Neuron (in vitro differentiated cells): ENCODE data around the gene APBB3.
A peak's percentile ranks its signal among the peaks of the same experiment; 100 is the strongest.

ENCODE experiments used
- H2AFZ ChIP-seq: one replicate; pipeline ENCODE4 v1.6.1; 2013; ENCODE audit warnings: low read depth, mild to moderate bottlenecking, inconsistent platforms, low read length, moderate library complexity
- H3K27me3 ChIP-seq: one replicate; pipeline ENCODE4 v1.6.1; 2013; ENCODE audit warnings: low read length; ENCODE audit not compliant: insufficient read depth
- H3K36me3 ChIP-seq: one replicate; pipeline ENCODE4 v1.6.1; 2013; ENCODE audit warnings: low read length; ENCODE audit not compliant: insufficient read depth
- H3K4me1 ChIP-seq: one replicate; pipeline ENCODE4 v1.6.1; 2013; ENCODE audit warnings: low read length; ENCODE audit not compliant: insufficient read depth
- H3K4me3 ChIP-seq: 2 replicates; pipeline ENCODE4 v1.5.1; 2013; ENCODE audit warnings: mild to moderate bottlenecking, low read length, moderate library complexity
- H3K9me3 ChIP-seq: one replicate; pipeline ENCODE4 v1.6.1; 2013; ENCODE audit warnings: low read length

The APBB3 gene

GRCh38 chr5:140557136-140557805, 7.1 kb downstream of the APBB3 start, which contains the start of gene SRA1:
Gene SRA1, minus strand, starts transcription at chr5:140557473. Its CDS starts 21 bp downstream, at chr5:140557452.
- Histone ChIP-seq H3K27me3 (no peaks in the 10 kb centered on the region), H3K4me3 (peak within 1 kb of the TSS; percentile 73), H3K4me1 (peaks cover 17% of the 10 kb centered on the region), H3K36me3 (peaks cover 15% of the 10 kb centered on the region), H2AFZ (peak within 1 kb of the TSS; percentile 46), H3K9me3 (no peaks in the 10 kb centered on the region)

GRCh38 chr5:140556438-140556837, 8.0 kb downstream of the APBB3 start:
- Histone ChIP-seq H3K9me3 (no peaks in the 10 kb centered on the region), H3K27me3 (no peaks in the 10 kb centered on the region), H3K36me3 (peaks cover 21% of the 10 kb centered on the region)

GRCh38 chr5:140555747-140556312, 8.6 kb downstream of the APBB3 start:
- H3K36me3 ChIP-seq, result peaks cover 27% of the 10 kb centered on the region
- H3K4me1 ChIP-seq, result peaks cover 17% of the 10 kb centered on the region
- H2AFZ ChIP-seq, result no peak overlapping the region
- H3K9me3 ChIP-seq, result no peaks in the 10 kb centered on the region
- peak overlapping the region; percentile 73 for H3K4me3 ChIP-seq
- H3K27me3 ChIP-seq, result no peaks in the 10 kb centered on the region

More at GRCh38 chr5:140556438-140556837, 8.0 kb downstream of the APBB3 start:
- Histone ChIP-seq H3K4me3 (peak overlapping the region; percentile 73), H3K4me1 (peaks cover 17% of the 10 kb centered on the region), H2AFZ (no peak overlapping the region)

- Histone ChIP-seq H3K36me3 (peaks cover 41% of the 10 kb centered on the region), H2AFZ (no peak overlapping the region), H3K4me1 (peaks cover 17% of the 10 kb centered on the region), H3K27me3 (no peaks in the 10 kb centered on the region), H3K4me3 (no peak overlapping the region), H3K9me3 (no peaks in the 10 kb centered on the region)
Observed at GRCh38 chr5:140554454-140554853, 9.9 kb downstream of the APBB3 start.

GRCh38 chr5:140553657-140554056, 10.7 kb downstream of the APBB3 start:
- Histone ChIP-seq H2AFZ (no peak overlapping the region), H3K36me3 (peaks cover 49% of the 10 kb centered on the region), H3K4me3 (no peak overlapping the region), H3K9me3 (no peaks in the 10 kb centered on the region), H3K4me1 (peaks cover 17% of the 10 kb centered on the region), H3K27me3 (no peaks in the 10 kb centered on the region)

- H3K36me3 ChIP-seq, result peaks cover 57% of the 10 kb centered on the region
- H3K9me3 ChIP-seq, result no peaks in the 10 kb centered on the region
- no peak overlapping the region for H2AFZ ChIP-seq
- peaks cover 11% of the 10 kb centered on the region for H3K4me1 ChIP-seq
- no peak overlapping the region for H3K4me3 ChIP-seq
- no peaks in the 10 kb centered on the region for H3K27me3 ChIP-seq
Observed at GRCh38 chr5:140551872-140552271, 12.5 kb downstream of the APBB3 start.

- no peak overlapping the region for H3K4me3 ChIP-seq
- peaks cover under 1% of the 10 kb centered on the region for H3K4me1 ChIP-seq
- peaks cover 65% of the 10 kb centered on the region for H3K36me3 ChIP-seq
Observed at GRCh38 chr5:140550147-140551079, 14.0 kb downstream of the APBB3 start.

GRCh38 chr5:140549237-140550144, 14.9 kb downstream of the APBB3 start:
- H2AFZ ChIP-seq, result no peak overlapping the region
- no peak overlapping the region for H3K4me3 ChIP-seq
- H3K36me3 ChIP-seq, result peaks cover 71% of the 10 kb centered on the region
- H3K9me3 ChIP-seq, result no peaks in the 10 kb centered on the region
- H3K27me3 ChIP-seq, result no peaks in the 10 kb centered on the region
- H3K4me1 ChIP-seq, result no peaks in the 10 kb centered on the region

More at GRCh38 chr5:140550147-140551079, 14.0 kb downstream of the APBB3 start:
- no peak overlapping the region for H2AFZ ChIP-seq
- H3K9me3 ChIP-seq, result no peaks in the 10 kb centered on the region
- no peaks in the 10 kb centered on the region for H3K27me3 ChIP-seq

- no peak overlapping the region for H2AFZ ChIP-seq
- H3K36me3 ChIP-seq, result peaks cover 74% of the 10 kb centered on the region
- H3K4me3 ChIP-seq, result no peak overlapping the region
- H3K27me3 ChIP-seq, result no peaks in the 10 kb centered on the region
- no peaks in the 10 kb centered on the region for H3K9me3 ChIP-seq
- no peaks in the 10 kb centered on the region for H3K4me1 ChIP-seq
Observed at GRCh38 chr5:140548791-140549190, 15.6 kb downstream of the APBB3 start.

- H3K4me3 ChIP-seq, result no peak overlapping the region
- no peaks in the 10 kb centered on the region for H3K4me1 ChIP-seq
- no peak overlapping the region for H2AFZ ChIP-seq
- no peaks in the 10 kb centered on the region for H3K9me3 ChIP-seq
- H3K36me3 ChIP-seq, result peaks cover 72% of the 10 kb centered on the region
- no peaks in the 10 kb centered on the region for H3K27me3 ChIP-seq
Observed at GRCh38 chr5:140548300-140548688, 16.1 kb downstream of the APBB3 start.

GRCh38 chr5:140547508-140548299, 16.7 kb downstream of the APBB3 start, which contains the start of gene EIF4EBP3:
Gene EIF4EBP3, plus strand, starts transcription at chr5:140547662. Its CDS starts 76 bp downstream, at chr5:140547738.
- no peak within 1 kb of the TSS for H3K4me3 ChIP-seq
- peaks cover 72% of the 10 kb centered on the region for H3K36me3 ChIP-seq
- H2AFZ ChIP-seq, result no peak within 1 kb of the TSS
- no peaks in the 10 kb centered on the region for H3K4me1 ChIP-seq
- H3K27me3 ChIP-seq, result no peaks in the 10 kb centered on the region
- H3K9me3 ChIP-seq, result no peaks in the 10 kb centered on the region
